ENCODE results near the gene MYO1B. TPM values are rescaled to one million over a fixed set of nuclear protein-coding genes. Genes with fewer than 3 reads are reported as not detected.

MYO1B gene
- total and polyA plus RNA-seq, 2 of the 8 experiments (the other 6 are each of a cell fraction or from before 2014, with no cell fraction given) = 15.5 to 61.2 TPM

- Histone ChIP-seq H2BK5ac (ENCODE audit: low read depth, low read length) (no peak overlapping the region), H3K14ac (ENCODE audit: insufficient read length) (no peak overlapping the region), H3K27me3 (replicated peaks in 1 of 4; ENCODE audit: control insufficient read depth in 3 of 4, extremely low read depth in 1 of 4, insufficient read depth in 3 of 4, low read length in 3 of 4) (no peaks in the 10 kb centered on the region), H2BK12ac (ENCODE audit: low read depth, low read length) (no peak overlapping the region), H3K9me3 (ENCODE audit: insufficient read depth in 2 of 2, low read depth in 1 of 2, low read length in 1 of 2) (peaks cover 11 to 16% of the 10 kb centered on the region in 2 experiments), H2AFZ (ENCODE audit: low read length) (no peak overlapping the region), H3K4me2 (ENCODE audit: insufficient read depth in 1 of 2, low read depth in 2 of 2, low read length in 2 of 2) (no peak overlapping the region), H3K23ac (ENCODE audit: insufficient read length) (no peak overlapping the region), H3K27ac (ENCODE audit: low read depth, low read length) (no peak overlapping the region), H3K9ac (replicated peaks in 1 of 4; ENCODE audit: extremely low read depth in 1 of 4, low read depth in 3 of 4, low read length in 3 of 4) (no peak overlapping the region), H3K23me2 (ENCODE audit: low read depth, low read length) (no peaks in the 10 kb centered on the region), H2BK20ac (ENCODE audit: low read length) (no peak overlapping the region), H4K91ac (replicated peaks; ENCODE audit: insufficient read length, low read length) (no peak overlapping the region), H4K20me1 (replicated peaks in 1 of 2; ENCODE audit: control insufficient read depth in 1 of 2, insufficient read depth in 2 of 2, low read length in 2 of 2) (no peaks in the 10 kb centered on the region), H3K4ac (replicated peaks; ENCODE audit: insufficient read length, low read depth, low read length) (no peak overlapping the region), H4K8ac (ENCODE audit: extremely low read depth, insufficient read depth, low read length) (no peak overlapping the region), H3K79me2 (ENCODE audit: control insufficient read depth in 1 of 2, insufficient read depth in 2 of 2, low read length in 2 of 2) (no peaks in the 10 kb centered on the region), H3K79me1 (ENCODE audit: low read depth, low read length) (no peaks in the 10 kb centered on the region), H3K36me3 (ENCODE audit: control insufficient read depth in 2 of 4, insufficient read depth in 4 of 4, low read length in 3 of 4) (no peaks in the 10 kb centered on the region), H3K18ac (ENCODE audit: extremely low read depth, low read length) (no peak overlapping the region), H3K56ac (replicated peaks; ENCODE audit: insufficient read length, low read depth, low read length) (no peak overlapping the region), H3K4me3 (ENCODE audit: extremely low read depth in 1 of 4, insufficient read depth in 2 of 4, low read depth in 3 of 4, low read length in 4 of 4) (no peak overlapping the region), H2BK15ac (ENCODE audit: low read length) (no peak overlapping the region), H3K4me1 (replicated peaks in 1 of 4; ENCODE audit: control insufficient read depth in 3 of 4, insufficient read depth in 4 of 4, low read length in 3 of 4) (no peaks in the 10 kb centered on the region), H2BK120ac (replicated peaks; ENCODE audit: low read depth, low read length) (no peak overlapping the region), H4K5ac (ENCODE audit: insufficient read length, low read depth, low read length) (no peak overlapping the region), H2AK5ac (ENCODE audit: low read depth, low read length) (no peak overlapping the region)
- CTCF ChIA-PET (ENCODE audit: partially characterized antibody) = interaction anchor here (1.0 to 1.6 kb wide), 3 partner anchors 18 to 84 kb away, joined by 3 to 4 read pairs (median 4); no protein-coding TSS in a partner anchor
- FAIRE-seq (no peak), DNase-seq (ENCODE audit: low read depth in 1 of 2, low spot score in 2 of 2) (no peak)
- WGBS, 2 experiments (ENCODE audit: extremely low coverage in 1 of 2, insufficient coverage in 1 of 2, insufficient read length in 1 of 2, insufficient replicate concordance in 2 of 2, low coverage in 1 of 2, low lambda C conversion rate in 2 of 2, missing lambda C conversion rate in 1 of 2) = 91% methylated on average over 6 of the region's 6 CpGs; no CpG with 5 or more reads in 1 of the 2 experiments
- POLR2A ChIA-PET (ENCODE audit: partially characterized antibody) = no interaction called here
- TF ChIP-seq RAD21 (IDR thresholded peaks at IDR 0.05 in 1 of 2, conservative IDR thresholded peaks at IDR 0.05 in 1 of 2; ENCODE audit: low read depth in 2 of 2, low read length in 2 of 2) (no peak), SAP30 (IDR thresholded peaks at IDR 0.05; ENCODE audit: insufficient read depth, insufficient replicate concordance, low read length) (no peak), CBX5 (IDR thresholded peaks at IDR 0.05; ENCODE audit: low read depth, low read length) (no peak), CHD1 (IDR thresholded peaks at IDR 0.05; ENCODE audit: low read depth, low read length) (no peak), POU5F1 (IDR thresholded peaks at IDR 0.05; ENCODE audit: low read depth, low read length) (no peak), SRF (IDR thresholded peaks at IDR 0.05; ENCODE audit: low read depth, low read length) (no peak), CREB1 (IDR thresholded peaks at IDR 0.05) (no peak), TEAD4 (IDR thresholded peaks at IDR 0.05; ENCODE audit: low read depth, low read length) (no peak), FOSL1 (IDR thresholded peaks at IDR 0.05; ENCODE audit: insufficient read depth, low read depth, low read length) (no peak), SP1 (IDR thresholded peaks at IDR 0.05; ENCODE audit: low read depth, low read length) (no peak)
- TF ChIP-seq, protein P1, sequence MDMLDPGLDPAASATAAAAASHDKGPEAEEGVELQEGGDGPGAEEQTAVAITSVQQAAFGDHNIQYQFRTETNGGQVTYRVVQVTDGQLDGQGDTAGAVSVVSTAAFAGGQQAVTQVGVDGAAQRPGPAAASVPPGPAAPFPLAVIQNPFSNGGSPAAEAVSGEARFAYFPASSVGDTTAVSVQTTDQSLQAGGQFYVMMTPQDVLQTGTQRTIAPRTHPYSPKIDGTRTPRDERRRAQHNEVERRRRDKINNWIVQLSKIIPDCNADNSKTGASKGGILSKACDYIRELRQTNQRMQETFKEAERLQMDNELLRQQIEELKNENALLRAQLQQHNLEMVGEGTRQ (IDR thresholded peaks at IDR 0.05; ENCODE audit: low read length) = no peak
- TF ChIP-seq, protein P2, sequence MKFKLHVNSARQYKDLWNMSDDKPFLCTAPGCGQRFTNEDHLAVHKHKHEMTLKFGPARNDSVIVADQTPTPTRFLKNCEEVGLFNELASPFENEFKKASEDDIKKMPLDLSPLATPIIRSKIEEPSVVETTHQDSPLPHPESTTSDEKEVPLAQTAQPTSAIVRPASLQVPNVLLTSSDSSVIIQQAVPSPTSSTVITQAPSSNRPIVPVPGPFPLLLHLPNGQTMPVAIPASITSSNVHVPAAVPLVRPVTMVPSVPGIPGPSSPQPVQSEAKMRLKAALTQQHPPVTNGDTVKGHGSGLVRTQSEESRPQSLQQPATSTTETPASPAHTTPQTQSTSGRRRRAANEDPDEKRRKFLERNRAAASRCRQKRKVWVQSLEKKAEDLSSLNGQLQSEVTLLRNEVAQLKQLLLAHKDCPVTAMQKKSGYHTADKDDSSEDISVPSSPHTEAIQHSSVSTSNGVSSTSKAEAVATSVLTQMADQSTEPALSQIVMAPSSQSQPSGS (IDR thresholded peaks at IDR 0.05; ENCODE audit: low read length) = no peak
These were observed 208.6 kb downstream of the MYO1B start for GRCh38 chr2:191453761-191454160.

Data from H1 (cell line).